Activated CD8-positive, alpha-beta T cell treated with anti-CD3 and anti-CD28 coated beads for 36 hours (primary cell): ENCODE measurements around the gene SOX21. TPM values are rescaled to one million over a fixed set of nuclear protein-coding genes. Genes with fewer than 3 reads are reported as not detected.

ENCODE experiments used
- ATAC-seq: fragments of 200-7000 bp; cut with Tn5 transposase; one replicate; pipeline ENCODE4 v1.10.0; 2021; ENCODE audit warnings: mild to moderate bottlenecking, moderate library complexity
- CTCF ChIA-PET: fragments of 350-600 bp; sonication (Branson Sonifier 250); formaldehyde crosslinking; loops from one replicate; lab custom pipeline; 2021; ENCODE audit warnings: antibody characterized with exemption; lab: Charles Lee
- POLR2A ChIA-PET: fragments of 350-600 bp; sonication (Branson Sonifier 250); formaldehyde crosslinking; loops from one replicate; lab custom pipeline; 2021; ENCODE audit warnings: antibody characterized with exemption; lab: Charles Lee
- DNase-seq: peaks from one replicate; pipeline ENCODE4 v3.0.0-alpha.2; 2020
- H3K27ac Mint-ChIP-seq: one replicate; pipeline ENCODE4 v1.8.0; 2021; ENCODE audit warnings: mild to moderate bottlenecking, mixed read lengths
- H3K27me3 Mint-ChIP-seq: one replicate; pipeline ENCODE4 v1.8.0; 2021; ENCODE audit warnings: mixed read lengths
- H3K36me3 Mint-ChIP-seq: one replicate; pipeline ENCODE4 v1.8.0; 2021; ENCODE audit warnings: low read depth, mixed read lengths
- H3K4me1 Mint-ChIP-seq: one replicate; pipeline ENCODE4 v1.8.0; 2021; ENCODE audit warnings: low read depth, mixed read lengths
- H3K4me3 Mint-ChIP-seq: one replicate; pipeline ENCODE4 v1.8.0; 2021; ENCODE audit warnings: mild to moderate bottlenecking, moderate library complexity, mixed read lengths
- H3K9me3 Mint-ChIP-seq: one replicate; pipeline ENCODE4 v1.8.0; 2021; ENCODE audit warnings: mixed read lengths
- intact Hi-C: fragments of 100-400 bp; cut with micrococcal nuclease; formaldehyde crosslinking; loops from one replicate; pipeline ENCODE4 v1.10.0; 2022
- total RNA-seq, 2 experiments: library from RNA; stranded (reverse); gene quantifications; one replicate each; pipeline ENCODE4 v1.2.3, GENCODE V29; 2021
- TF ChIP-seq, protein P1 (sequence below): fragments of 200-600 bp; IDR thresholded peaks from one replicate; pipeline ENCODE4 v1.8.0; 2022; ENCODE audit warnings: antibody characterized with exemption, mild to moderate bottlenecking

SOX21 gene
- total RNA-seq, 2 experiments from 2014 or later, result not detected

DNA sequence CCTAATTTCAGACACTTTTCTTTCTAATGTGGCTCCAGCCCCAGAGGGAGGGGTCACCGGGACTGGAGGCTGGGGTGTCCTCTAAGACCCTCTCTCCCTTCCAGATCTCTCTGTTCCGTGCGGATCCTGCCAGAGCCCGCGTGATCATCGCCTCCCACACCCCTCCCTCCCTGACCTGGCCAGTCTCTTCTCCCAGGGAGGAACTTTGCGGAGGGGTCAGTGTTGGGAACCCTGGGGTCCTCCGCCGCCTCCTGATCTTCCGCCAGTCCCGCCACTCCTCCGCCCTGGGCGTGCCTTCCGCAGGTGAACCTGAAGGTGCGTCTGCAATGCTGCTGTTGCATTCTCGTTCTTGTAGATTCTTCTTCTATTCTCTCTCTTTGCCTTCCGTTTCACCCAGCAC lies 9.1 kb downstream of the SOX21 start:
- H3K36me3 Mint-ChIP-seq, result no peaks in the 10 kb centered on the region
- no peak overlapping the region for H3K27ac Mint-ChIP-seq
- H3K4me3 Mint-ChIP-seq, result no peak overlapping the region
- intact Hi-C loops, result no loop called here
- TF ChIP-seq, protein P1, sequence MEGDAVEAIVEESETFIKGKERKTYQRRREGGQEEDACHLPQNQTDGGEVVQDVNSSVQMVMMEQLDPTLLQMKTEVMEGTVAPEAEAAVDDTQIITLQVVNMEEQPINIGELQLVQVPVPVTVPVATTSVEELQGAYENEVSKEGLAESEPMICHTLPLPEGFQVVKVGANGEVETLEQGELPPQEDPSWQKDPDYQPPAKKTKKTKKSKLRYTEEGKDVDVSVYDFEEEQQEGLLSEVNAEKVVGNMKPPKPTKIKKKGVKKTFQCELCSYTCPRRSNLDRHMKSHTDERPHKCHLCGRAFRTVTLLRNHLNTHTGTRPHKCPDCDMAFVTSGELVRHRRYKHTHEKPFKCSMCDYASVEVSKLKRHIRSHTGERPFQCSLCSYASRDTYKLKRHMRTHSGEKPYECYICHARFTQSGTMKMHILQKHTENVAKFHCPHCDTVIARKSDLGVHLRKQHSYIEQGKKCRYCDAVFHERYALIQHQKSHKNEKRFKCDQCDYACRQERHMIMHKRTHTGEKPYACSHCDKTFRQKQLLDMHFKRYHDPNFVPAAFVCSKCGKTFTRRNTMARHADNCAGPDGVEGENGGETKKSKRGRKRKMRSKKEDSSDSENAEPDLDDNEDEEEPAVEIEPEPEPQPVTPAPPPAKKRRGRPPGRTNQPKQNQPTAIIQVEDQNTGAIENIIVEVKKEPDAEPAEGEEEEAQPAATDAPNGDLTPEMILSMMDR, result no peak
- CTCF ChIA-PET, result no interaction called here
- H3K27me3 Mint-ChIP-seq, result peaks cover 87% of the 10 kb centered on the region
- POLR2A ChIA-PET, result no interaction called here
- ATAC-seq (no peak), DNase-seq (no peak)
- H3K4me1 Mint-ChIP-seq, result peaks cover 14% of the 10 kb centered on the region
- H3K9me3 Mint-ChIP-seq, result no peaks in the 10 kb centered on the region

DNA sequence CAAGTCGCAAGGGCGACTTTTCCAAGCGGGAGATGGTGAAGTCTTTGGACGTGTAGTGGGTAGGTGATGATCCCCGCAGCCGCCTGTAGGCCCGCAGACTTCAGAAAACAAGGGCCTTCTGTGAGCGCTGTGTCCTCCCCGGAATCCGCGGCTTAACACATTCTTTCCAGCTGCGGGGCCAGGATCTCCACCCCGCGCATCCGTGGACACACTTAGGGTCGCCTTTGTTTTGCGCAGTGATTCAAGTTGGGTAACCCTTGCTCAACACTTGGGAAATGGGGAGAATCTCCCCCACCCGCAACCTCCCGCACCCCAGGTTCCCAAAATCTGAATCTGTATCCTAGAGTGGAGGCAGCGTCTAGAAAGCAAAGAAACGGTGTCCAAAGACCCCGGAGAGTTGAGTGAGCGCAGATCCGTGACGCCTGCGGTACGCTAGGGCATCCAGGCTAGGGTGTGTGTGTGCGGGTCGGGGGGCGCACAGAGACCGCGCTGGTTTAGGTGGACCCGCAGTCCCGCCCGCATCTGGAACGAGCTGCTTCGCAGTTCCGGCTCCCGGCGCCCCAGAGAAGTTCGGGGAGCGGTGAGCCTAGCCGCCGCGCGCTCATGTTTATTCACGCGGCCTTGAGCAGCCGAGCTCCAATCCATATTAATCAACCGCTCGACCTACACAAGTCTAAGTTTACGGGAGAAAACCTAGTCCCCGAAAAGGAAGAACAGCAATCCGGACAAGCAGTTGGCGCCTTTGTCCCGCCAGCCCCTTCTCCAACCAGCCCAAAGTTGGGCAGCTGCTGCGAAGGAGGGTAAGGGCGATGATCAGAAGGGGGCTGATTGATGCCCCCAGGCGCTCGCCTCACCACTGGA lies 9.9 kb downstream of the SOX21 start:
- TF ChIP-seq, protein P1, result no peak
- Mint-ChIP-seq H3K36me3 (no peaks in the 10 kb centered on the region), H3K27me3 (peaks cover 83% of the 10 kb centered on the region), H3K9me3 (no peaks in the 10 kb centered on the region), H3K4me1 (peaks cover 5% of the 10 kb centered on the region), H3K4me3 (no peak overlapping the region), H3K27ac (no peak overlapping the region)
- ChIA-PET CTCF (no interaction called here), POLR2A (no interaction called here)
- ATAC-seq, result no peak
- DNase-seq, result no peak
- intact Hi-C loops, result no loop called here

GRCh38 chr13:94701313-94702180 lies 10.8 kb downstream of the SOX21 start:
- TF ChIP-seq, protein P1, result no peak
- Mint-ChIP-seq H3K9me3 (no peaks in the 10 kb centered on the region), H3K4me3 (no peak overlapping the region), H3K27ac (no peak overlapping the region), H3K36me3 (no peaks in the 10 kb centered on the region), H3K4me1 (peaks cover 3% of the 10 kb centered on the region), H3K27me3 (peaks cover 77% of the 10 kb centered on the region)
- DNase-seq, result no peak
- ATAC-seq, result no peak
- intact Hi-C loops, result no loop called here
- ChIA-PET CTCF (no interaction called here), POLR2A (no interaction called here)

DNA sequence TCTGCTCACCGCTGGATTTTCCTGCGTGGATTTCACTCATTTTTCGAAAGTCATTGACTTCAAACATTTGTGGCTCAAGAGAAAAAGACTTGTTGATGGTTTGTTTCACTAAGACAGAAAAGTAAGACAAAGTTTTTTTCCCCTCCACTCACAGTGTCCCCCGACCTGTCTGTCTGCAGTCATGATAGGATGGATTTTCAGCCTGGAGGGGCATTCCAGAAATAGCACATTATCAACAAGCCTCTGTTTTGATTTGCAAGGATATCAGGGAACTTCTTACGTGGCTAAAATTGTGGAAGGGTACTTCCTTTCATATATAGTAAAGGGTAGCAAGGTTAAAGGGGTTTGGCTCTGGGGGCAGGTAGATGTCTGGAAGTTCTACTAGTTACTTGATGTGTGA lies 11.8 kb downstream of the SOX21 start:
- Mint-ChIP-seq H3K27me3 (peaks cover 70% of the 10 kb centered on the region), H3K9me3 (no peaks in the 10 kb centered on the region), H3K36me3 (no peaks in the 10 kb centered on the region), H3K4me3 (no peak overlapping the region), H3K27ac (no peak overlapping the region), H3K4me1 (peaks cover 3% of the 10 kb centered on the region)
- ATAC-seq (no peak), DNase-seq (no peak)
- CTCF ChIA-PET, result no interaction called here
- POLR2A ChIA-PET, result no interaction called here
- TF ChIP-seq, protein P1, result no peak
- intact Hi-C loops, result no loop called here
